Activated CD8-positive, alpha-beta T cell treated with anti-CD3 and anti-CD28 coated beads, Interleukin-2, amount 10 ng/mL, durations not matched to agents 7 days and 5 days (primary cell): Measurements from ENCODE around the gene VPS52. TPM values are rescaled to one million over a fixed set of nuclear protein-coding genes. Genes with fewer than 3 reads are reported as not detected.

Experiments
- ATAC-seq: fragments of 150-1000 bp; cut with Tn5 transposase; one replicate; pipeline ENCODE4 v1.10.0; 2021; ENCODE audit warnings: moderate library complexity
- CTCF ChIA-PET: fragments of 350-600 bp; sonication (Branson Sonifier 250); formaldehyde crosslinking; loops from one replicate; lab custom pipeline; 2021; ENCODE audit warnings: antibody characterized with exemption; lab: Charles Lee
- POLR2A ChIA-PET: fragments of 350-600 bp; sonication (Branson Sonifier 250); formaldehyde crosslinking; loops from one replicate; lab custom pipeline; 2021; ENCODE audit warnings: antibody characterized with exemption; lab: Charles Lee
- DNase-seq: peaks from one replicate; pipeline ENCODE4 v3.0.0-alpha.2; 2020
- H3K27ac Mint-ChIP-seq: one replicate; pipeline ENCODE4 v1.8.0; 2021; ENCODE audit warnings: mild to moderate bottlenecking, mixed read lengths
- H3K27me3 Mint-ChIP-seq: one replicate; pipeline ENCODE4 v1.8.0; 2021; ENCODE audit warnings: low read depth, mixed read lengths
- H3K36me3 Mint-ChIP-seq: one replicate; pipeline ENCODE4 v1.8.0; 2021; ENCODE audit warnings: low read depth, mixed read lengths
- H3K4me1 Mint-ChIP-seq: one replicate; pipeline ENCODE4 v1.8.0; 2021; ENCODE audit warnings: low read depth, mixed read lengths
- H3K4me3 Mint-ChIP-seq: one replicate; pipeline ENCODE4 v1.8.0; 2021; ENCODE audit warnings: mild to moderate bottlenecking, mixed read lengths
- H3K9me3 Mint-ChIP-seq: one replicate; pipeline ENCODE4 v1.8.0; 2022; ENCODE audit warnings: mixed read lengths; ENCODE audit not compliant: insufficient read depth
- total RNA-seq, 2 experiments: library from RNA; stranded (reverse); gene quantifications; one replicate each; pipeline ENCODE4 v1.2.3, GENCODE V29; 2021

Gene VPS52
- total RNA-seq, 2 experiments from 2014 or later, result 59.3 to 59.5 TPM

- Mint-ChIP-seq H3K36me3 (peaks cover 78% of the 10 kb centered on the region), H3K27me3 (no peaks in the 10 kb centered on the region), H3K9me3 (no peaks in the 10 kb centered on the region), H3K4me3 (peak overlapping the region; percentile 71), H3K27ac (peak overlapping the region; percentile 74), H3K4me1 (peaks cover 78% of the 10 kb centered on the region)
- no peak for DNase-seq
- ATAC-seq, result no peak
- ChIA-PET CTCF (interaction anchor here (4.6 kb wide), 1 partner anchor 29 kb away, joined by 36 read pairs; no protein-coding TSS in a partner anchor), POLR2A (interaction anchor here (1.1 to 4.0 kb wide), 2 partner anchors 28 to 113 kb away, joined by 3 to 34 read pairs; no protein-coding TSS in a partner anchor)
Measured at GRCh38 chr6:33315793-33316602, 44.3 kb upstream of the VPS52 start.

- DNase-seq (no peak), ATAC-seq (no peak)
- no peaks in the 10 kb centered on the region for H3K9me3 Mint-ChIP-seq
- CTCF ChIA-PET, result interaction anchor here (4.6 kb wide), 1 partner anchor 30 kb away, joined by 36 read pairs; no protein-coding TSS in a partner anchor
- H3K27me3 Mint-ChIP-seq, result no peaks in the 10 kb centered on the region
- peak overlapping the region; percentile 99 for H3K4me3 Mint-ChIP-seq
- H3K27ac Mint-ChIP-seq, result peak overlapping the region; percentile 97
- H3K36me3 Mint-ChIP-seq, result peaks cover 75% of the 10 kb centered on the region
- peaks cover 73% of the 10 kb centered on the region for H3K4me1 Mint-ChIP-seq
- POLR2A ChIA-PET, result interaction anchor here (1.1 kb wide), 1 partner anchor 113 kb away, joined by 3 read pairs; no protein-coding TSS in a partner anchor
Measured at GRCh38 chr6:33314943-33315792, 43.5 kb upstream of the VPS52 start.

- Mint-ChIP-seq H3K4me1 (peaks cover 66% of the 10 kb centered on the region), H3K27me3 (no peaks in the 10 kb centered on the region), H3K27ac (peak overlapping the region; percentile 97), H3K36me3 (peaks cover 68% of the 10 kb centered on the region), H3K9me3 (no peaks in the 10 kb centered on the region), H3K4me3 (peak overlapping the region; percentile 99)
- DNase-seq (peak; percentile 84), ATAC-seq (peak; percentile 34)
- ChIA-PET POLR2A (no interaction called here), CTCF (no interaction called here)
Measured at GRCh38 chr6:33314515-33314942, 42.9 kb upstream of the VPS52 start.

GRCh38 chr6:33313709-33314514 is 42.2 kb upstream of the VPS52 start, which contains the start of gene TAPBP:
Gene TAPBP, minus strand, starts transcription at chr6:33314078. Its CDS starts 37 bp downstream, at chr6:33314041.
- POLR2A ChIA-PET, result interaction anchor here (0.7 to 3.3 kb wide), 11 partner anchors 13 to 117 kb away, joined by 3 to 36 read pairs (median 8); partner anchors contain the start of genes B3GALT4, RGL2, RPS18 and VPS52
- Mint-ChIP-seq H3K4me3 (peak within 1 kb of the TSS; percentile 99), H3K36me3 (peaks cover 64% of the 10 kb centered on the region), H3K27ac (peak within 1 kb of the TSS; percentile 97), H3K27me3 (no peaks in the 10 kb centered on the region), H3K4me1 (peaks cover 60% of the 10 kb centered on the region), H3K9me3 (no peaks in the 10 kb centered on the region)
- CTCF ChIA-PET, result interaction anchor here (1.3 to 2.5 kb wide), 5 partner anchors 15 to 112 kb away, joined by 4 to 19 read pairs (median 6); partner anchors contain the start of gene RGL2
- DNase-seq, result peak; percentile 89
- peak; percentile 57 for ATAC-seq

- H3K27me3 Mint-ChIP-seq, result no peaks in the 10 kb centered on the region
- H3K4me3 Mint-ChIP-seq, result peak overlapping the region; percentile 99
- H3K36me3 Mint-ChIP-seq, result peaks cover 64% of the 10 kb centered on the region
- H3K27ac Mint-ChIP-seq, result peak overlapping the region; percentile 97
- H3K9me3 Mint-ChIP-seq, result no peaks in the 10 kb centered on the region
- H3K4me1 Mint-ChIP-seq, result peaks cover 58% of the 10 kb centered on the region
- ChIA-PET POLR2A (interaction anchor here (0.6 to 3.3 kb wide), 16 partner anchors 12 to 467 kb away, joined by 3 to 36 read pairs (median 5); partner anchors contain the start of genes B3GALT4, RGL2, RPS18 and RXRB), CTCF (interaction anchor here (1.3 to 2.5 kb wide), 8 partner anchors 12 to 113 kb away, joined by 4 to 19 read pairs (median 6); partner anchors contain the start of genes RGL2, RPS18 and VPS52)
- DNase-seq (peak; percentile 53), ATAC-seq (peak; percentile 5)
Measured at GRCh38 chr6:33313105-33313708, 41.5 kb upstream of the VPS52 start.

GRCh38 chr6:33312361-33313104 is 40.9 kb upstream of the VPS52 start:
- H3K9me3 Mint-ChIP-seq, result no peaks in the 10 kb centered on the region
- H3K4me1 Mint-ChIP-seq, result peaks cover 52% of the 10 kb centered on the region
- H3K36me3 Mint-ChIP-seq, result peaks cover 62% of the 10 kb centered on the region
- CTCF ChIA-PET, result interaction anchor here (1.3 to 2.5 kb wide), 8 partner anchors 11 to 113 kb away, joined by 4 to 19 read pairs (median 6); partner anchors contain the start of genes RGL2, RPS18 and VPS52
- DNase-seq, result peak; percentile 92
- H3K27ac Mint-ChIP-seq, result peak overlapping the region; percentile 97
- peak overlapping the region; percentile 99 for H3K4me3 Mint-ChIP-seq
- ATAC-seq, result peak; percentile 43
- H3K27me3 Mint-ChIP-seq, result no peaks in the 10 kb centered on the region
- POLR2A ChIA-PET, result interaction anchor here (0.6 to 3.3 kb wide), 17 partner anchors 11 to 466 kb away, joined by 3 to 36 read pairs (median 6); partner anchors contain the start of genes B3GALT4, RGL2, RPS18 and RXRB

GRCh38 chr6:33306356-33306755 is 34.7 kb upstream of the VPS52 start:
- Mint-ChIP-seq H3K9me3 (no peaks in the 10 kb centered on the region), H3K4me3 (no peak overlapping the region), H3K27ac (peak overlapping the region; percentile 23), H3K36me3 (peaks cover 54% of the 10 kb centered on the region), H3K4me1 (peaks cover 20% of the 10 kb centered on the region), H3K27me3 (no peaks in the 10 kb centered on the region)
- no peak for ATAC-seq
- ChIA-PET CTCF (no interaction called here), POLR2A (no interaction called here)
- no peak for DNase-seq

- ATAC-seq (no peak), DNase-seq (no peak)
- POLR2A ChIA-PET, result no interaction called here
- Mint-ChIP-seq H3K9me3 (no peaks in the 10 kb centered on the region), H3K36me3 (peaks cover 58% of the 10 kb centered on the region), H3K4me1 (peaks cover 24% of the 10 kb centered on the region), H3K27ac (no peak overlapping the region), H3K27me3 (no peaks in the 10 kb centered on the region), H3K4me3 (no peak overlapping the region)
- CTCF ChIA-PET, result no interaction called here
Measured at GRCh38 chr6:33305052-33305451, 33.4 kb upstream of the VPS52 start.

- no peak overlapping the region for H3K27ac Mint-ChIP-seq
- ChIA-PET POLR2A (interaction anchor here (0.6 kb wide), 1 partner anchor 15 kb away, joined by 4 read pairs; no protein-coding TSS in a partner anchor), CTCF (no interaction called here)
- ATAC-seq, result no peak
- H3K36me3 Mint-ChIP-seq, result peaks cover 66% of the 10 kb centered on the region
- no peaks in the 10 kb centered on the region for H3K27me3 Mint-ChIP-seq
- peaks cover 32% of the 10 kb centered on the region for H3K4me1 Mint-ChIP-seq
- H3K9me3 Mint-ChIP-seq, result no peaks in the 10 kb centered on the region
- no peak for DNase-seq
- no peak overlapping the region for H3K4me3 Mint-ChIP-seq
Measured at GRCh38 chr6:33304216-33304615, 32.5 kb upstream of the VPS52 start.
